Ureter (tissue), 1 donor: ENCODE data around the gene NBPF3. TPM values are rescaled to one million over a fixed set of nuclear protein-coding genes. Genes with fewer than 3 reads are reported as not detected.
"Not testable (repeated sequence)": the region's sequence is repeated elsewhere in the genome, so short reads cannot be mapped to it uniquely, and the experiment has no call there.

Experiments
- DNase-seq: peaks from one replicate; pipeline ENCODE4 v3.0.0-alpha.2; 2020; ENCODE audit warnings: low spot score
- total RNA-seq: library from RNA; stranded (reverse); gene quantifications from one replicate; pipeline ENCODE4 v1.2.4, GENCODE V29; 2023
- donor health status: DM: yes; HTN: yes; CAD: no.

The NBPF3 gene
- total RNA-seq, 1 donor from 2014 or later = 21.5 TPM

GRCh38 chr1:21438646-21439312, 1.2 kb upstream of the NBPF3 start:
- not testable (repeated sequence) for DNase-seq

DNA sequence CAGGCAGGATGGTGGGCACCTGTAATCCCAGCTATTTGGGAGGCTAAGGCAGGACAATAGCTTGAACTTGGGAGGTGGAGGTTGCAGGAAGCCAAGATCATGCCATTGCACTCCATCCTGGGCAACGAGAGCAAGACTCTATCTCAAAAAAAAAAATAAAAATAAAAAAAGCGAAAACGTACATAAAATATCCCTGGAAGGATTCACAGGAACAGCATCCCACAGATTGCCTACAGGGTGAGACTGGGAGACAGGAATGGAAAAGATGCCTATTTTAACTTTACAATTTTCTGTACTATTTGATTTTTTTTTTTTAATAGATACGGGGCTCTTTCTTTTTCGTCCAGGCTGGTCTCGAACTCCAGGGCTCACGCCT, 604 bp upstream of the NBPF3 start:
- DNase-seq = no peak

- not testable (repeated sequence) for DNase-seq
Measured at GRCh38 chr1:21440630-21441125, 741 bp downstream of the NBPF3 start.

GRCh38 chr1:21446647-21447046, 6.7 kb downstream of the NBPF3 start:
- DNase-seq = not testable (repeated sequence)

DNA sequence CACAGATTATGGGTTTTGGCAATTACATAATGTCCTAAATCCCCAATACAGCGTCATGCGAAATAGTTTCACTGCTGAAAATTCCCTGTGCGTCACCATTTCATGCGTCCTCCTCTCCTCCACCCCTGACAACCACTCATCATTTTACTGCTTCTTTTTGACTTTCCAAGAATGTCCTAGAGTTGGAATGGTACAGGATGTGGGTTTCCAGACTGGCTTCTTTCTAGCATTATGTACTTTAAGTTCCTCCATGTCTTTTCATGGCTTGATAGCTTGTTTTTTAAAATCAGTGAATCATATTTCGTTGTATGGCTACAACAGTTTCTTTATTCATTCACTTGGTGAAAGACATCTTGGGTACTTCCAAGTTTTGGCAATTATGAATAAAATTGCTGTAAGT, 7.4 kb downstream of the NBPF3 start:
- no peak for DNase-seq

GRCh38 chr1:21449906-21450305, 10.0 kb downstream of the NBPF3 start:
- no peak for DNase-seq

GRCh38 chr1:21451212-21451611, 11.3 kb downstream of the NBPF3 start:
- DNase-seq = no peak

DNA sequence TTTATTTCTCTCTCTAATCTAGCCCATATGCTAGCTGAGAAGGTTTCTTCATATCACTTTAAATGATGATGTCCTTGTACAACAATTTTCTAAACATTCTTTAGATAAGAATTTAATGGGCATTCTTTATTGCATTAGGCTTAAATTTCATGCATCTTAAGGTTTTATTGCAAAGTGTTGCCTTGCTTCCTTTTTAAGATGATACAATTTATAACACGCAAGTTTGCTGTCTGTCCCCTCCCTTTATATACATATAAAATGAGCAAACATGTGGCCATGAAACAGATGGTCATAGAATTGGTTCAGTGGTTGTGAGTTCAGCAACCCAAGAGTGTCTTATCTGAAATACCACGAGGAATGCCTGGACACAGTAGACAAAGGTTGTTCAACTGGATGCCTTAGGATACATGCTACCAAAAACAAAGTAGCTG, 12.1 kb downstream of the NBPF3 start:
- DNase-seq = no peak

- DNase-seq = peak; percentile 52
Measured at GRCh38 chr1:21453964-21454614, 14.2 kb downstream of the NBPF3 start.

GRCh38 chr1:21454904-21455303, 15.0 kb downstream of the NBPF3 start:
- DNase-seq = not testable (repeated sequence)

DNA sequence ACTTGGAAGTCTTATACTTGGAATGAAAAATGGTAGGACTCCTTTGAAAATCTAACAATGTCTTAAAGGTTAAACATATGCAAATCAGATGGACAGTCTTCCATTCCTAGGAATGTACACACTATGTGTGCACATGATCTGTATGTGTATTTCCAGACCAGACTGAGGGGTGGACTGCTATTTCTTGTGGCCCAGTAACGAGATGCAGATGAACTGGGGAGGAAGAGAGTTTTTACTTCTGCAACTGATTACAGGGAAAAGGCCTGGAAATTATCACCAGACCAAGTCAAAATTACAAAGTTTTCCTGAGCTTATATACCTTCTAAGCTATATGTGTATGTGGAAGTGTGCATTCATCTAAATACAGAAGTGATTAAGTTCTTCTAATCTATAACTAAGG, 17.7 kb downstream of the NBPF3 start:
- no peak for DNase-seq

- not testable (repeated sequence) for DNase-seq
Measured at GRCh38 chr1:21465127-21465526, 25.2 kb downstream of the NBPF3 start.

- DNase-seq = not testable (repeated sequence)
Measured at GRCh38 chr1:21467946-21468345, 28.0 kb downstream of the NBPF3 start.

- DNase-seq = no peak
Measured at GRCh38 chr1:21468599-21468998, 28.7 kb downstream of the NBPF3 start.

DNA sequence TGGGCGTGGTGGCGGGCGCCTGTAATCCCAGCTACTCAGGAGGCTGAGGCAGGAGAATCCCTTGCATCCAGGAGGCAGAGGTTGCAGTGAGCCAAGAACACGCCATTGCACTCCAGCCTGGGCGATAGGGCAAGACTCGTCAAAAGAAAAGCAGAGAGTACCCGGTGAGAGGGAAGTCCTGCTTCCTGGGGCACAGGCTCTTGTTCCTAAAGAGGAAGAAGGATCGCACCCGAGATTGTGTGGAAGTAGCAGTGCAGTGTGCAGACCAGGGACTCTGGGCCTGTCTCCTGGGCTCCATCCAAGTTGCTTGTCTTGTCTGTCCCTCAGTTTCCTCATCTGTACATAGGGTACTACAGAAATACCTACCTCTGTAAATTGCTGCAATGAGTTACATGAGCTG, 29.6 kb downstream of the NBPF3 start:
- DNase-seq = no peak

DNA sequence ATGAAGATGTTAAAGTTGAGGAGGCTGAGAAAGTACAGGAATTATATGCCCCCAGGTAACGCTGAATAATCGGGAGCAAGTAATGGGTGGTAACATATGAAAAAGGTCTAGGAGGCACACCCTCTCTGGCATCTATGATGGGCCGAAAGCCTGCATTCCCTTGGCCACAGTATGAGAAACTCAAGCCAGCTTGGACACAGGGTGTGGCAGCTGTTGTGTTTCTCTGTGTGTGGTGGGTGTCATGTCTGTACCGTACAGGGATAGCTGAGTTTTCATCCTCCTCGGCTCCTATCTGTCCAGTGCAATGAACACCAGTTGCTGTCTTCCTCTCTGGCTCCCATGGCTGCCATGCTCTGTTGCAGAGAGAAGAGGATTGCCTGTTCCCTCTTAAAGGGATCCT, 32.9 kb downstream of the NBPF3 start:
- DNase-seq = no peak

GRCh38 chr1:21478356-21478755, 38.4 kb downstream of the NBPF3 start:
- no peak for DNase-seq

GRCh38 chr1:21483881-21484280, 43.9 kb downstream of the NBPF3 start:
- not testable (repeated sequence) for DNase-seq

GRCh38 chr1:21489146-21489545, 49.2 kb downstream of the NBPF3 start:
- no peak for DNase-seq

GRCh38 chr1:21490774-21491487, 51.0 kb downstream of the NBPF3 start:
- DNase-seq = no peak

GRCh38 chr1:21491488-21492355, 51.8 kb downstream of the NBPF3 start:
- no peak for DNase-seq

DNA sequence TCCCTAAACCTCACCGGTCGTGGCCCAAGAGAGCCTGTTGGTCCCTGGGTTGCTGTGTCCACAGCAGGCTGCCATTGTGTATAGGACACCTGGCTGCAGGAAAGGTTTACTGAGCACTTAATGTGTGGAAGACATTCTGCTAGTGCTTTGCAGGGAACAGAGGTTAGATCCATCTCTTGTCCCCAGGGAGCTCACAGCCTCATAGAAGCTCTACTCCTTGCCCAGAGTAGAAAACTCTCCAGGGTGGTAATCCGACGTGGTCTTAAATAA, 52.4 kb downstream of the NBPF3 start:
- DNase-seq = no peak
